H1 (cell line): ENCODE measurements around the gene ECI2. TPM values are rescaled to one million over a fixed set of nuclear protein-coding genes. Genes with fewer than 3 reads are reported as not detected.

Experiments
- CTCF ChIA-PET: fragments of 300-600 bp; sonication (Branson Sonifier 250); formaldehyde crosslinking; loops from one replicate; lab custom pipeline; 2021; ENCODE audit not compliant: partially characterized antibody; lab: Charles Lee
- POLR2A ChIA-PET: fragments of 300-600 bp; sonication (Branson Sonifier 250); formaldehyde crosslinking; loops from one replicate; lab custom pipeline; 2021; ENCODE audit warnings: inconsistent platforms; ENCODE audit not compliant: partially characterized antibody; lab: Charles Lee
- DNase-seq, 2 experiments: peaks; one replicate each; pipeline versions ENCODE4 v3.0.0 to v3.0.0-alpha.2; 2010 to 2022; ENCODE audit warnings: low spot score in 2 of 2, low read depth in 1 of 2, mixed read lengths in 1 of 2
- FAIRE-seq: peaks from 2 replicates; lab custom pipeline; 2011; peaks lifted over from hg19 to GRCh38; lab: Jason Lieb, UNC
- H2AFZ ChIP-seq: 2 replicates; pipeline ENCODE4 v1.8.1; 2012; ENCODE audit warnings: low read length, inconsistent platforms
- H2AK5ac ChIP-seq: 2 replicates; pipeline ENCODE4 v1.6.1; 2013; ENCODE audit warnings: low read depth, low read length
- H2BK120ac ChIP-seq: replicated peaks from 2 replicates; pipeline ENCODE3; 2013; ENCODE audit warnings: low read depth, low read length, inconsistent platforms
- H2BK12ac ChIP-seq: 2 replicates; pipeline ENCODE4 v1.6.1; 2013; ENCODE audit warnings: low read depth, low read length
- H2BK15ac ChIP-seq: 2 replicates; pipeline ENCODE4 v1.6.1; 2013; ENCODE audit warnings: low read length
- H2BK20ac ChIP-seq: 2 replicates; pipeline ENCODE4 v1.6.1; 2013; ENCODE audit warnings: low read length
- H2BK5ac ChIP-seq: 2 replicates; pipeline ENCODE4 v1.6.1; 2013; ENCODE audit warnings: low read depth, low read length
- H3K14ac ChIP-seq: 2 replicates; pipeline ENCODE4 v1.6.1; 2013; ENCODE audit warnings: inconsistent platforms; ENCODE audit not compliant: insufficient read length
- H3K18ac ChIP-seq: 2 replicates; pipeline ENCODE4 v1.6.1; 2013; ENCODE audit warnings: low read length; ENCODE audit errors: extremely low read depth
- H3K23ac ChIP-seq: 2 replicates; pipeline ENCODE4 v1.6.1; 2013; ENCODE audit warnings: inconsistent platforms; ENCODE audit not compliant: insufficient read length
- H3K23me2 ChIP-seq: 2 replicates; pipeline ENCODE4 v1.6.1; 2013; ENCODE audit warnings: low read depth, low read length
- H3K27ac ChIP-seq: 2 replicates; pipeline ENCODE4 v1.6.1; 2011; ENCODE audit warnings: low read depth, low read length, inconsistent platforms
- H3K27me3 ChIP-seq, 4 experiments: replicated peaks in 1 of 4; 1 replicate in 1 of 4; 2 replicates in 3 of 4; pipeline versions ENCODE4 v1.6.1 to v1.8.1; 2011 to 2013; ENCODE audit warnings: low read length in 3 of 4, mild to moderate bottlenecking in 3 of 4, inconsistent platforms in 2 of 4, mixed read lengths in 2 of 4, moderate library complexity in 1 of 4; ENCODE audit not compliant: control insufficient read depth in 3 of 4, insufficient read depth in 3 of 4; ENCODE audit errors: extremely low read depth in 1 of 4
- H3K36me3 ChIP-seq, 4 experiments: 2 replicates each; pipeline versions ENCODE4 v1.6.1 to v1.8.1; 2011 to 2013; ENCODE audit warnings: mild to moderate bottlenecking in 4 of 4, low read length in 3 of 4, moderate library complexity in 2 of 4, control low read depth in 1 of 4, inconsistent platforms in 1 of 4; ENCODE audit not compliant: insufficient read depth in 4 of 4, control insufficient read depth in 2 of 4
- H3K4ac ChIP-seq: replicated peaks from 2 replicates; pipeline ENCODE3; 2013; ENCODE audit warnings: low read length, low read depth, mixed read lengths, inconsistent platforms; ENCODE audit not compliant: insufficient read length
- H3K4me1 ChIP-seq, 4 experiments: replicated peaks in 1 of 4; 1 replicate in 1 of 4; 2 replicates in 3 of 4; pipeline versions ENCODE4 v1.6.1 to v1.8.1; 2011 to 2013; ENCODE audit warnings: low read length in 3 of 4, inconsistent platforms in 2 of 4, mixed read lengths in 1 of 4; ENCODE audit not compliant: insufficient read depth in 4 of 4, control insufficient read depth in 3 of 4
- H3K4me2 ChIP-seq, 2 experiments: 2 replicates each; pipeline versions ENCODE4 v1.6.1 to v1.8.1; 2011 to 2013; ENCODE audit warnings: low read depth in 2 of 2, low read length in 2 of 2, control low read depth in 1 of 2, inconsistent platforms in 1 of 2, mild to moderate bottlenecking in 1 of 2; ENCODE audit not compliant: insufficient read depth in 1 of 2
- H3K4me3 ChIP-seq, 4 experiments: fragments of 200-600, 300-600 bp in 1 of 4; sonication (generic), shearing (Covaris generic), sonication (Bioruptor Twin) in 1 of 4; 2 replicates each; pipeline versions ENCODE4 v1.5.1 to v1.8.1; 2011 to 2016; ENCODE audit warnings: low read length in 4 of 4, low read depth in 3 of 4, control low read depth in 2 of 4, inconsistent platforms in 2 of 4, mild to moderate bottlenecking in 2 of 4, mixed read lengths in 1 of 4, moderate library complexity in 1 of 4; ENCODE audit not compliant: insufficient read depth in 2 of 4; ENCODE audit errors: extremely low read depth in 1 of 4
- H3K56ac ChIP-seq: replicated peaks from 2 replicates; pipeline ENCODE3; 2013; ENCODE audit warnings: low read depth, mild to moderate bottlenecking, mixed read lengths, low read length, inconsistent platforms; ENCODE audit not compliant: insufficient read length
- H3K79me1 ChIP-seq: 2 replicates; pipeline ENCODE4 v1.6.1; 2013; ENCODE audit warnings: low read depth, low read length, control low read depth
- H3K79me2 ChIP-seq, 2 experiments: 2 replicates each; pipeline versions ENCODE4 v1.6.1 to v1.8.1; 2012 to 2013; ENCODE audit warnings: low read length in 2 of 2, mild to moderate bottlenecking in 2 of 2, inconsistent platforms in 1 of 2; ENCODE audit not compliant: insufficient read depth in 2 of 2, control insufficient read depth in 1 of 2
- H3K9ac ChIP-seq, 4 experiments: replicated peaks in 1 of 4; 1 replicate in 1 of 4; 2 replicates in 3 of 4; pipeline versions ENCODE4 v1.6.1 to v1.8.1; 2011 to 2013; ENCODE audit warnings: low read depth in 3 of 4, low read length in 3 of 4, control low read depth in 2 of 4, mild to moderate bottlenecking in 2 of 4, moderate library complexity in 2 of 4, inconsistent platforms in 1 of 4; ENCODE audit errors: extremely low read depth in 1 of 4
- H3K9me3 ChIP-seq, 2 experiments: 2 replicates each; pipeline versions ENCODE4 v1.6.1 to v1.8.1; 2012 to 2013; ENCODE audit warnings: mild to moderate bottlenecking in 2 of 2, moderate library complexity in 2 of 2, control low read depth in 1 of 2, inconsistent platforms in 1 of 2, low read depth in 1 of 2, low read length in 1 of 2, mixed read lengths in 1 of 2; ENCODE audit not compliant: insufficient read depth in 2 of 2
- H4K20me1 ChIP-seq, 2 experiments: replicated peaks in 1 of 2; 2 replicates each; pipeline versions ENCODE3 to v1.8.1; 2011 to 2013; ENCODE audit warnings: inconsistent platforms in 2 of 2, low read length in 2 of 2, mild to moderate bottlenecking in 1 of 2; ENCODE audit not compliant: insufficient read depth in 2 of 2, control insufficient read depth in 1 of 2
- H4K5ac ChIP-seq: 2 replicates; pipeline ENCODE4 v1.6.1; 2013; ENCODE audit warnings: low read length, low read depth, mixed read lengths, inconsistent platforms; ENCODE audit not compliant: insufficient read length
- H4K8ac ChIP-seq: 2 replicates; pipeline ENCODE4 v1.8.0; 2013; ENCODE audit warnings: mild to moderate bottlenecking, moderate library complexity, low read length, inconsistent platforms; ENCODE audit not compliant: insufficient read depth; ENCODE audit errors: extremely low read depth
- H4K91ac ChIP-seq: replicated peaks from 2 replicates; pipeline ENCODE3; 2013; ENCODE audit warnings: low read length, mixed read lengths, inconsistent platforms; ENCODE audit not compliant: insufficient read length
- CEBPB ChIP-seq: IDR thresholded peaks from 2 replicates; pipeline ENCODE4 v1.6.1; 2012; ENCODE audit warnings: low read depth, low read length
- CHD2 ChIP-seq: IDR thresholded peaks from 2 replicates; pipeline ENCODE4 v1.6.1; 2012; ENCODE audit warnings: low read length, improper control_type of control experiment
- SP4 ChIP-seq: IDR thresholded peaks from 2 replicates; pipeline ENCODE4 v1.6.1; 2012; ENCODE audit warnings: low read length, inconsistent platforms
- SRF ChIP-seq: IDR thresholded peaks from 2 replicates; pipeline ENCODE4 v1.6.1; 2011; ENCODE audit warnings: mild to moderate bottlenecking, low read depth, low read length, moderate library complexity
- TAF1 ChIP-seq: IDR thresholded peaks from 2 replicates; pipeline ENCODE4 v1.6.1; 2011; ENCODE audit warnings: mild to moderate bottlenecking, low read depth, low read length
- TEAD4 ChIP-seq: IDR thresholded peaks from 2 replicates; pipeline ENCODE4 v1.6.1; 2012; ENCODE audit warnings: low read depth, low read length, inconsistent platforms, mixed read lengths
- WGBS, 2 experiments: shearing (Covaris generic) in 1 of 2; methylation state at CpG; one replicate each; pipeline versions ENCODE4 v1.1.6 to v1.1.7; 2013 to 2015; ENCODE audit warnings: low lambda C conversion rate in 2 of 2, mixed read lengths in 2 of 2, inconsistent platforms in 1 of 2, low coverage in 1 of 2, missing lambda C conversion rate in 1 of 2; ENCODE audit not compliant: insufficient replicate concordance in 2 of 2, insufficient coverage in 1 of 2, insufficient read length in 1 of 2; ENCODE audit errors: extremely low coverage in 1 of 2, missing lambda C conversion rate in 1 of 2; 5-methylcytosine and 5-hydroxymethylcytosine counted together
- polyA plus RNA-seq, 7 experiments: library from polyadenylated mRNA; depleted of rRNA in 3 of 7; stranded (reverse) in 5 of 7; unstranded in 2 of 7; fragments of >200 nt in 5 of 7; fragments of 200-250 nt in 2 of 7; gene quantifications; 1 replicate in 5 of 7; 2 replicates in 1 of 7; 4 replicates in 1 of 7; pipeline versions ENCODE4 v1.2.1 to v1.2.3, GENCODE V29; 2011 to 2013; ENCODE audit warnings: missing spikeins in 2 of 7, mixed read lengths in 2 of 7
- total RNA-seq: library from RNA; stranded (reverse); fragmentation: NEBNext Ultra II Directional; extraction: Animal tissue kit (Norgen Biotek cat#: 25700); gene quantifications from 2 replicates; pipeline ENCODE4 v1.2.1, GENCODE V29; 2021

The ECI2 gene
- total and polyA plus RNA-seq, 2 of the 8 experiments (the other 6 are each of a cell fraction or from before 2014, with no cell fraction given): 40.4 to 70.8 TPM

DNA sequence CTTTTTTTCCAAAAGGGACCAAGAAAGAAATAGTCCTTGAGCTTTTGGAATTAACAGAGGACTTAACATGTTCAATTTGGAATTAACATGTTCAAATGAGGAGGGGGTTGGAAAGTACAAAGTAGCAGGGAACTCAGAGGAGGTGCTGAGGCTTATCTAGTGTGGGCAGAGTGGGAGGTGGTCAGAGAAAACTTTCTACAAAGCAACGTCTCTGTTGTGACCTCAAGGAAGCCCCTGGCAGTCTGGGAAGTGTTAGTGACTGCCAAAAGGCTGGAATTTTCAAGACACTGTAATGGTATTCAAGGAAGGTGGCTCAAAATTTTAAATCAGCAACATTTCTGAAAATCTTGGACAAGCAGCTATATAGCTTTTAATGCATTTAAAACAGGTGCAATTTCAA is 7.3 kb downstream of the ECI2 start:
- DNase-seq: no peak
- Histone ChIP-seq H3K23me2 (no peaks in the 10 kb centered on the region), H3K27ac (no peak overlapping the region), H3K79me1 (no peaks in the 10 kb centered on the region; the same call in 1 of the 2 replicates), H3K4me2 (no peak overlapping the region), H3K4ac (no peak overlapping the region), H3K4me1 (no peaks in the 10 kb centered on the region), H2BK20ac (no peak overlapping the region), H2BK5ac (no peak overlapping the region), H3K36me3 (peaks cover 18 to 84% (median 57%) of the 10 kb centered on the region in 4 experiments), H2BK120ac (no peak overlapping the region), H4K8ac (no peak overlapping the region), H3K18ac (no peak overlapping the region), H2AFZ (no peak overlapping the region), H3K23ac (no peak overlapping the region), H2BK15ac (no peak overlapping the region), H4K5ac (no peak overlapping the region), H3K14ac (no peak overlapping the region), H3K4me3 (no peak overlapping the region), H4K91ac (no peak overlapping the region), H3K9me3 (peaks cover 7% of the 10 kb centered on the region in 2 experiments; a peak in 3 of 4 replicates), H3K56ac (no peak overlapping the region), H3K27me3 (no peaks in the 10 kb centered on the region), H3K79me2 (peaks cover 0 to 11% of the 10 kb centered on the region in 2 experiments; a peak in 3 of 4 replicates), H3K9ac (no peak overlapping the region), H2AK5ac (no peak overlapping the region), H2BK12ac (no peak overlapping the region), H4K20me1 (peaks cover 0 to 2% of the 10 kb centered on the region in 2 experiments)
- WGBS, 2 experiments: 89% methylated on average over 1 of the region's 1 CpG; no CpG with 5 or more reads in 1 of the 2 experiments
- no peak for FAIRE-seq
- ChIA-PET CTCF (interaction anchor here (1.3 kb wide), 1 partner anchor 82 kb away, joined by 3 read pairs; no protein-coding TSS in a partner anchor), POLR2A (interaction anchor here (1.2 to 1.9 kb wide), 3 partner anchors 8 to 14 kb away, joined by 4 to 5 read pairs (median 5); partner anchors contain the start of gene ECI2)
- no peak for TF ChIP-seq CHD2
- TF ChIP-seq TAF1: no peak
- no peak for TF ChIP-seq CEBPB
- TF ChIP-seq TEAD4: no peak
- no peak for TF ChIP-seq SRF
- TF ChIP-seq SP4: no peak
